Measurements from ENCODE around the gene DUS3L. TPM values are rescaled to one million over a fixed set of nuclear protein-coding genes. Genes with fewer than 3 reads are reported as not detected.

Gene DUS3L
- total RNA-seq, 5 donors from 2014 or later (not counting 1 experiment from before 2014, with no cell fraction given), result 69.9 to 153 (median 98.3) TPM

DNA sequence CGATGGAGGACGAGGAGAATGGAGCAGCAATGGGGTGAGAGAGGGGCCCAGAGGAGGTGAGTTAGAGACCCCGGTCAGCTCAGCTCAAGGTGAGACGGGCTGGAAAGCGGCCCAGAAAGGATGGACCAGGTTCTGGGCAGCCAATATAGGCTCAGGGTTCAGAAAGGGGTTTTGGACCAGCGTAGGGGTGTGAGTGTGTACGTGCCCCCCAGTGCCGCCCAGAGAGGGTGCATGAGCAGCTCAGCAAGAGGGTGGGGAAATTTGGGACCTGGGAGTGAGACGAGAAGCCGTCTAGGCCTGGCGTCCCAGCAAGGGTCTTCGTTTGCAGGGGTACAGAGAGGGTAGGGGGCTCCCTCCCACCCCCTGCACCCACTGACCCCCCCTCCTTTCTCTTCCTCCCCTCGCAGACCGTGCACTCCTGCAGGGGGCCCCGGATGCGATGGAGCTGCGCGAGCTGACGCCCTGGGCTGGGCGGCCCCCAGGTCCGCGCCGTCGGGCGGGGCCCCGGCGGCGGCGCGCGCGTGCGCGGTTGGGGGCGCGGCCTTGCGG is 36.5 kb upstream of the DUS3L start:
- H3K4me3 Mint-ChIP-seq, result peak overlapping the region; percentile 77 to 96 (median 79)
- WGBS (ENCODE audit: insufficient coverage), result 21% methylated on average over 30 of the region's 37 CpGs
- H3K9me3 ChIP-seq, result no peaks in the 10 kb centered on the region
- POLR2A ChIA-PET, result interaction anchor here in 1 of 2 donors (0.6 kb wide), 1 partner anchor 280 kb away, joined by 4 read pairs; no protein-coding TSS in a partner anchor
- H3K27me3 Mint-ChIP-seq, result peaks cover 0 to 6% of the 10 kb centered on the region in 2 donors
- ATAC-seq (replicated peaks in 1 of 4) (peak in 1 of 4 experiments; percentile 0), DNase-seq (peak in 1 of 35 experiments; percentile 16)
- peak overlapping the region; percentile 24 to 44 for H3K4me3 ChIP-seq (ENCODE audit: control insufficient read depth in 1 of 2, extremely low read depth in 1 of 2, low read length in 1 of 2)
- peak overlapping the region; percentile 86 to 93 for H3K27ac Mint-ChIP-seq
- H3K27me3 ChIP-seq (replicated peaks in 1 of 2; ENCODE audit: control insufficient read depth in 2 of 2, extremely low read depth in 1 of 2, insufficient read depth in 2 of 2, low read length in 1 of 2), result peaks cover 0 to 28% of the 10 kb centered on the region in 2 experiments
- CTCF ChIA-PET, result interaction anchor here (1.0 to 1.9 kb wide), 3 partner anchors 21 to 23 kb away, joined by 4 to 17 read pairs (median 4); no protein-coding TSS in a partner anchor
- H3K9me3 Mint-ChIP-seq, result no peaks in the 10 kb centered on the region
- H3K4me1 ChIP-seq (ENCODE audit: control insufficient read depth in 1 of 2, extremely low read depth in 1 of 2, insufficient read depth in 2 of 2, low read length in 2 of 2), result peaks cover 6 to 29% of the 10 kb centered on the region in 2 experiments
- no peaks in the 10 kb centered on the region for H3K36me3 Mint-ChIP-seq
- peaks cover 14 to 17% (median 17%) of the 10 kb centered on the region in 3 donors for H3K4me1 Mint-ChIP-seq
- H3K27ac ChIP-seq (ENCODE audit: low read length), result no peak overlapping the region
- H3K36me3 ChIP-seq (ENCODE audit: control insufficient read depth in 2 of 2, extremely low read depth in 1 of 2, insufficient read depth in 1 of 2, low read length in 1 of 2), result no peaks in the 10 kb centered on the region

DNA sequence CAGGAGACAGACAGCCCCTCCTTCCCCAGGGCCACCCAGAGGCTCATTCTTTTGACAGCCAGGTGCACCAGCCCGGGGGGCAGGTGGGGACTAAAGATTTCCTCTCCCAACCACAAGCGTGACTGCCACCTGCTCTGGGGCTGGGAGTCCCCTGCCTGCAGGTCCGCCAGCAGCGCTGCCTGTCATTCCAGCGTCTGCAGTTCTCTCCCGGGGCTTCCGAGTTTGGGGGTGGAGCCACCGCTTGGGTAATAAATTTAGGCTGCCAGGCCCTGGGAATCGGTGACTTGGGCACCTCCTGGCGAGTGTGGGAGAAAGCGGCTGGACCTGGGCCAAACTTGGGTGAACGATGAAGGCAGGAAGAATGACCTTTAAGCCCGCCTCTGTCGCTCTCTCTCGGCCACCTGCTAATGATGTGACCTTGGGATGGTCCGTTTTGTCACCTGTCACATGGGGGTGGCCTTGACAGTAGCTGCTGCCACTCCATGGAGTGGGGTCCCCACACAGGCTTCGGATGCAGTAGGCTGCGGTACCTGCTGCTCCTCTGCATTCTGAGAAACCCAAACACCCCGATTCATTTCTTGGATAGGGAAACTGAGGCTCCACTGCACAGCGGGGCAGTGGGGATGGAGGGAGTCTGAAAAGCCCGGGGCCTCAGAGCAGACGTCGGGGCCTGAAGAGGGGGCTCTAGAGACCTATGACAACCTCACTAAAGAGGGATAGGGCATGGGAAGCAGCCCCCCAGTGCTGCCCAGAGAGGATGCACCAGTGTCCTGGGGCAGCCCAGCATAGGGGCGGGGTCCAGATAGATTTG is 35.8 kb upstream of the DUS3L start:
- Histone ChIP-seq H3K4me1 (ENCODE audit: control insufficient read depth in 1 of 2, extremely low read depth in 1 of 2, insufficient read depth in 2 of 2, low read length in 2 of 2) (peaks cover 6 to 29% of the 10 kb centered on the region in 2 experiments), H3K36me3 (ENCODE audit: control insufficient read depth in 2 of 2, extremely low read depth in 1 of 2, insufficient read depth in 1 of 2, low read length in 1 of 2) (no peaks in the 10 kb centered on the region), H3K9me3 (no peaks in the 10 kb centered on the region), H3K27ac (ENCODE audit: low read length) (peak overlapping the region; percentile 10), H3K27me3 (replicated peaks in 1 of 2; ENCODE audit: control insufficient read depth in 2 of 2, extremely low read depth in 1 of 2, insufficient read depth in 2 of 2, low read length in 1 of 2) (peaks cover 0 to 25% of the 10 kb centered on the region in 2 experiments), H3K4me3 (ENCODE audit: control insufficient read depth in 1 of 2, extremely low read depth in 1 of 2, low read length in 1 of 2) (no peak overlapping the region)
- no peaks in the 10 kb centered on the region for H3K36me3 Mint-ChIP-seq
- H3K27ac Mint-ChIP-seq, result peak overlapping the region; percentile 86 to 93
- peak in 21 of 35 experiments; percentile 8 to 60 (median 21) for DNase-seq
- POLR2A ChIA-PET, result no interaction called here
- peaks cover 14 to 17% (median 17%) of the 10 kb centered on the region in 3 donors for H3K4me1 Mint-ChIP-seq
- CTCF ChIA-PET, result no interaction called here
- H3K4me3 Mint-ChIP-seq, result peak overlapping the region; percentile 77 to 96 (median 79)
- no peaks in the 10 kb centered on the region for H3K9me3 Mint-ChIP-seq
- ATAC-seq (replicated peaks in 1 of 4), result no peak
- WGBS (ENCODE audit: insufficient coverage), result 17% methylated on average over 21 of the region's 24 CpGs
- H3K27me3 Mint-ChIP-seq, result peaks cover 0 to 3% of the 10 kb centered on the region in 2 donors

DNA sequence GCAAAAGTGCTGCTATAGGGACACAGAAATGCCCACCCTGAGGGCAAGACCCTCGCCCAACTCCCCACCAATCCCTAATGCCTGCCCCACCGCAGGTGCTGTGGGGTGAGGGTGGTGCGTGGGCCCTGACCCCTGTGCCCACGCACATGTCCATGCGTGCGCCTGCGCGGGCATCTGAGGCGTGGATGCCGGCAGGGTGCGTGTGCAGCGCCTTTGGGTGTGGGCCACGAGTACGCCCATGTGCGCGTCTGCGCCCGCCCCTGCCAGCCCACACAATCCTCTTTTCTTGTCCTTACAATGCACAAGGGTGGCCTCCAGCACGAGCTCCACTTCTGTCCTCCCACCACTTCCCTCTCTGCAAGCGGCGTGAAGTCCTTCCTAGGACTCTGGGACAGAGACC is 34.2 kb upstream of the DUS3L start:
- H3K4me1 ChIP-seq (ENCODE audit: control insufficient read depth in 1 of 2, extremely low read depth in 1 of 2, insufficient read depth in 2 of 2, low read length in 2 of 2), result peaks cover 6 to 29% of the 10 kb centered on the region in 2 experiments
- Mint-ChIP-seq H3K9me3 (no peaks in the 10 kb centered on the region), H3K36me3 (no peaks in the 10 kb centered on the region), H3K4me1 (peaks cover 14 to 17% (median 17%) of the 10 kb centered on the region in 3 donors), H3K27ac (no peak overlapping the region), H3K27me3 (peaks cover 0 to 2% of the 10 kb centered on the region in 2 donors), H3K4me3 (no peak overlapping the region)
- H3K27me3 ChIP-seq (replicated peaks in 1 of 2; ENCODE audit: control insufficient read depth in 2 of 2, extremely low read depth in 1 of 2, insufficient read depth in 2 of 2, low read length in 1 of 2), result peaks cover 0 to 20% of the 10 kb centered on the region in 2 experiments
- 89% methylated on average over 12 of the region's 21 CpGs for WGBS (ENCODE audit: insufficient coverage)
- DNase-seq (no peak), ATAC-seq (replicated peaks in 1 of 4) (no peak)
- ChIA-PET CTCF (no interaction called here), POLR2A (no interaction called here)
- no peaks in the 10 kb centered on the region for H3K36me3 ChIP-seq (ENCODE audit: control insufficient read depth in 2 of 2, extremely low read depth in 1 of 2, insufficient read depth in 1 of 2, low read length in 1 of 2)
- no peak overlapping the region for H3K4me3 ChIP-seq (ENCODE audit: control insufficient read depth in 1 of 2, extremely low read depth in 1 of 2, low read length in 1 of 2)
- H3K9me3 ChIP-seq, result no peaks in the 10 kb centered on the region
- H3K27ac ChIP-seq (ENCODE audit: low read length), result no peak overlapping the region

DNA sequence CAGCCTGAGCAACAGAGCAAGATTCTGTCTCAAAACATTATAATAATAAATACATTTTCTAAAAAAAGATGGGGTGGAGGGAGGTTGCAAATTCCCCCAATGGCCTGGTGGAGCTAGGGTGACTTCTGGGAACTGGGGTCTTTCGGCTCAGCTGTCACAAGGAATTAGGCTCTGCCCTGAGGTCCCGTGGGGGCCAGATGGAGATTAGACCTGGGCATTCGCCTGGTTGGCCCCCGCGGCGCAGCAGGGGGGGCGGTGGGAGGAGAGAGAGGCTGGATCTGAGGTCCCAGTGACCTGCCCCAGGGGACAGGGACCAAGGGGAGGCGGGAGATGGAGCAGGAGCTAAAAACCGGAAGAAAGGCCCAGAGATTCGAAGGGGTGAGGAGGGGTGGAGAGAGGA is 33.8 kb upstream of the DUS3L start:
- ATAC-seq (replicated peaks in 1 of 4) (no peak), DNase-seq (no peak)
- peaks cover 6 to 29% of the 10 kb centered on the region in 2 experiments for H3K4me1 ChIP-seq (ENCODE audit: control insufficient read depth in 1 of 2, extremely low read depth in 1 of 2, insufficient read depth in 2 of 2, low read length in 2 of 2)
- no peak overlapping the region for H3K4me3 ChIP-seq (ENCODE audit: control insufficient read depth in 1 of 2, extremely low read depth in 1 of 2, low read length in 1 of 2)
- Mint-ChIP-seq H3K27ac (peak overlapping the region in 1 of 2 donors; percentile 36), H3K4me3 (no peak overlapping the region), H3K36me3 (no peaks in the 10 kb centered on the region), H3K9me3 (no peaks in the 10 kb centered on the region), H3K27me3 (no peaks in the 10 kb centered on the region), H3K4me1 (peaks cover 14 to 17% (median 15%) of the 10 kb centered on the region in 3 donors)
- H3K9me3 ChIP-seq, result no peaks in the 10 kb centered on the region
- no peaks in the 10 kb centered on the region for H3K36me3 ChIP-seq (ENCODE audit: control insufficient read depth in 2 of 2, extremely low read depth in 1 of 2, insufficient read depth in 1 of 2, low read length in 1 of 2)
- POLR2A ChIA-PET, result no interaction called here
- WGBS (ENCODE audit: insufficient coverage), result 100% methylated on average over 8 of the region's 10 CpGs
- no peak overlapping the region for H3K27ac ChIP-seq (ENCODE audit: low read length)
- H3K27me3 ChIP-seq (replicated peaks in 1 of 2; ENCODE audit: control insufficient read depth in 2 of 2, extremely low read depth in 1 of 2, insufficient read depth in 2 of 2, low read length in 1 of 2), result peaks cover 0 to 18% of the 10 kb centered on the region in 2 experiments
- CTCF ChIA-PET, result no interaction called here

GRCh38 chr19:5823579-5824281 is 32.8 kb upstream of the DUS3L start:
- Mint-ChIP-seq H3K36me3 (no peaks in the 10 kb centered on the region), H3K27ac (no peak overlapping the region), H3K9me3 (no peaks in the 10 kb centered on the region), H3K4me1 (peaks cover 13 to 17% (median 15%) of the 10 kb centered on the region in 3 donors), H3K27me3 (no peaks in the 10 kb centered on the region), H3K4me3 (no peak overlapping the region)
- Histone ChIP-seq H3K4me1 (ENCODE audit: control insufficient read depth in 1 of 2, extremely low read depth in 1 of 2, insufficient read depth in 2 of 2, low read length in 2 of 2) (peaks cover 5 to 20% of the 10 kb centered on the region in 2 experiments), H3K4me3 (ENCODE audit: control insufficient read depth in 1 of 2, extremely low read depth in 1 of 2, low read length in 1 of 2) (no peak overlapping the region), H3K27ac (ENCODE audit: low read length) (no peak overlapping the region), H3K36me3 (ENCODE audit: control insufficient read depth in 2 of 2, extremely low read depth in 1 of 2, insufficient read depth in 1 of 2, low read length in 1 of 2) (no peaks in the 10 kb centered on the region), H3K27me3 (replicated peaks in 1 of 2; ENCODE audit: control insufficient read depth in 2 of 2, extremely low read depth in 1 of 2, insufficient read depth in 2 of 2, low read length in 1 of 2) (peaks cover 0 to 12% of the 10 kb centered on the region in 2 experiments), H3K9me3 (no peaks in the 10 kb centered on the region)
- ChIA-PET CTCF (no interaction called here), POLR2A (no interaction called here)
- 90% methylated on average over 30 of the region's 30 CpGs for WGBS (ENCODE audit: insufficient coverage)
- DNase-seq (no peak), ATAC-seq (replicated peaks in 1 of 4) (no peak)

- no peaks in the 10 kb centered on the region for H3K36me3 Mint-ChIP-seq
- Histone ChIP-seq H3K36me3 (ENCODE audit: control insufficient read depth in 2 of 2, extremely low read depth in 1 of 2, insufficient read depth in 1 of 2, low read length in 1 of 2) (no peaks in the 10 kb centered on the region), H3K4me1 (ENCODE audit: control insufficient read depth in 1 of 2, extremely low read depth in 1 of 2, insufficient read depth in 2 of 2, low read length in 2 of 2) (peaks cover 0 to 11% of the 10 kb centered on the region in 2 experiments), H3K9me3 (no peaks in the 10 kb centered on the region), H3K27me3 (replicated peaks in 1 of 2; ENCODE audit: control insufficient read depth in 2 of 2, extremely low read depth in 1 of 2, insufficient read depth in 2 of 2, low read length in 1 of 2) (peaks cover 0 to 10% of the 10 kb centered on the region in 2 experiments), H3K4me3 (ENCODE audit: control insufficient read depth in 1 of 2, extremely low read depth in 1 of 2, low read length in 1 of 2) (no peak overlapping the region), H3K27ac (ENCODE audit: low read length) (no peak overlapping the region)
- no peak overlapping the region for H3K4me3 Mint-ChIP-seq
- H3K27ac Mint-ChIP-seq, result no peak overlapping the region
- ATAC-seq (replicated peaks in 1 of 4), result no peak
- ChIA-PET CTCF (no interaction called here), POLR2A (interaction anchor here in 1 of 2 donors (0.6 kb wide), 1 partner anchor 76 kb away, joined by 3 read pairs; no protein-coding TSS in a partner anchor)
- peaks cover 5 to 10% (median 10%) of the 10 kb centered on the region in 3 donors for H3K4me1 Mint-ChIP-seq
- H3K27me3 Mint-ChIP-seq, result no peaks in the 10 kb centered on the region
- no peak for DNase-seq
- H3K9me3 Mint-ChIP-seq, result no peaks in the 10 kb centered on the region
- 74% methylated on average over 26 of the region's 30 CpGs for WGBS (ENCODE audit: insufficient coverage)
Observed at GRCh38 chr19:5822181-5822844, 31.4 kb upstream of the DUS3L start.

Measured in T-cell (primary cell).